NCI-H2081 (cell line): ENCODE results near the gene CDADC1.

Experiments
- DNase-seq, 2 experiments: peaks; one replicate each; lab custom pipeline; 2025; lab: John Stamatoyannopoulos, UW

Gene CDADC1

GRCh38 chr13:49295244-49295643, 47.5 kb downstream of the CDADC1 start:
- DNase-seq = no peak

GRCh38 chr13:49296659-49297058, 48.9 kb downstream of the CDADC1 start:
- no peak for DNase-seq

GRCh38 chr13:49297338-49297737, 49.6 kb downstream of the CDADC1 start:
- DNase-seq = no peak

- no peak for DNase-seq
Measured at GRCh38 chr13:49298416-49298815, 50.7 kb downstream of the CDADC1 start.

GRCh38 chr13:49298903-49299605, 51.3 kb downstream of the CDADC1 start:
- no peak for DNase-seq

GRCh38 chr13:49300276-49300675, 52.6 kb downstream of the CDADC1 start:
- no peak for DNase-seq

GRCh38 chr13:49300739-49301589, 53.2 kb downstream of the CDADC1 start:
- DNase-seq = peak; percentile 64

- no peak for DNase-seq
Measured at GRCh38 chr13:49302222-49302621, 54.5 kb downstream of the CDADC1 start.

GRCh38 chr13:49302817-49303216, 55.1 kb downstream of the CDADC1 start:
- no peak for DNase-seq

- DNase-seq = no peak
Measured at GRCh38 chr13:49303533-49304252, 56.0 kb downstream of the CDADC1 start.

- DNase-seq = no peak
Measured at GRCh38 chr13:49304356-49304755, 56.6 kb downstream of the CDADC1 start.

- no peak for DNase-seq
Measured at GRCh38 chr13:49304763-49305700, 57.3 kb downstream of the CDADC1 start.

GRCh38 chr13:49305792-49306425, 58.2 kb downstream of the CDADC1 start:
- no peak for DNase-seq

GRCh38 chr13:49307365-49307764, 59.6 kb downstream of the CDADC1 start:
- no peak for DNase-seq

- no peak for DNase-seq
Measured at GRCh38 chr13:49308097-49308875, 60.6 kb downstream of the CDADC1 start.

GRCh38 chr13:49308921-49309408, 61.2 kb downstream of the CDADC1 start:
- no peak for DNase-seq

- no peak for DNase-seq
Measured at GRCh38 chr13:49310251-49310650, 62.5 kb downstream of the CDADC1 start.

- no peak for DNase-seq
Measured at GRCh38 chr13:49311816-49312215, 64.1 kb downstream of the CDADC1 start.

GRCh38 chr13:49314344-49314882, 66.7 kb downstream of the CDADC1 start:
- no peak for DNase-seq
